CD4-positive, CD25-positive, alpha-beta regulatory T cell (primary cell): ENCODE data around the gene FOSL1. TPM values are rescaled to one million over a fixed set of nuclear protein-coding genes. Genes with fewer than 3 reads are reported as not detected.
A peak's percentile ranks its signal among the peaks of the same experiment; 100 is the strongest.

ENCODE experiments used
- ATAC-seq, 2 donors: fragments of 150-1000 bp; cut with Tn5 transposase; one replicate each; pipeline ENCODE4 v1.10.0; 2021; ENCODE audit warnings: low read depth in 2 of 2, moderate number of reproducible peaks in 2 of 2, moderate library complexity in 1 of 2
- DNase-seq, 3 donors: peaks; one replicate each; pipeline versions ENCODE4 v3.0.0 to v3.0.0-alpha.2; 2012 to 2022; ENCODE audit warnings: mixed read lengths in 1 of 3
- H3K27ac ChIP-seq: one replicate; pipeline ENCODE4 v1.7.0; 2013; ENCODE audit warnings: mild to moderate bottlenecking, low read length; ENCODE audit not compliant: insufficient read depth, poor library complexity, severe bottlenecking
- H3K27me3 ChIP-seq: one replicate; pipeline ENCODE4 v1.7.0; 2013; ENCODE audit warnings: low read length; ENCODE audit not compliant: control insufficient read depth, insufficient read depth
- H3K36me3 ChIP-seq: one replicate; pipeline ENCODE4 v1.7.0; 2013; ENCODE audit warnings: mild to moderate bottlenecking, low read length, moderate library complexity; ENCODE audit not compliant: control insufficient read depth, insufficient read depth
- H3K4me1 ChIP-seq: 2 replicates; pipeline ENCODE4 v1.7.0; 2013; ENCODE audit warnings: mild to moderate bottlenecking, low read length; ENCODE audit not compliant: insufficient read depth, control insufficient read depth, poor library complexity, severe bottlenecking
- H3K4me3 ChIP-seq: one replicate; pipeline ENCODE4 v1.7.0; 2013; ENCODE audit warnings: low read depth, mild to moderate bottlenecking, low read length, moderate library complexity
- H3K9me3 ChIP-seq, 2 experiments: 1 replicate in 1 of 2; 2 replicates in 1 of 2; pipeline ENCODE4 v1.7.0; 2013; ENCODE audit warnings: low read length in 2 of 2, mild to moderate bottlenecking in 1 of 2, moderate library complexity in 1 of 2; ENCODE audit not compliant: control insufficient read depth in 2 of 2
- H3K27ac Mint-ChIP-seq, 3 donors: one replicate each; pipeline ENCODE4 v1.8.0; 2020 to 2022; ENCODE audit warnings: mild to moderate bottlenecking in 3 of 3, mixed read lengths in 3 of 3, moderate library complexity in 2 of 3
- H3K27me3 Mint-ChIP-seq: one replicate; pipeline ENCODE4 v1.8.0; 2022; ENCODE audit warnings: mild to moderate bottlenecking, mixed read lengths
- H3K36me3 Mint-ChIP-seq: one replicate; pipeline ENCODE4 v1.8.0; 2020; ENCODE audit warnings: mixed read lengths
- H3K4me1 Mint-ChIP-seq, 4 donors: one replicate each; pipeline ENCODE4 v1.8.0; 2020 to 2022; ENCODE audit warnings: mixed read lengths in 4 of 4, mild to moderate bottlenecking in 1 of 4
- H3K4me3 Mint-ChIP-seq, 4 donors: one replicate each; pipeline ENCODE4 v1.8.0; 2020 to 2022; ENCODE audit warnings: mild to moderate bottlenecking in 4 of 4, mixed read lengths in 4 of 4, moderate library complexity in 3 of 4
- H3K9me3 Mint-ChIP-seq, 7 donors: one replicate each; pipeline ENCODE4 v1.8.0; 2020 to 2022; ENCODE audit warnings: mixed read lengths in 7 of 7, mild to moderate bottlenecking in 3 of 7, moderate library complexity in 2 of 7
- polyA plus RNA-seq, 4 donors: library from polyadenylated mRNA; unstranded; fragments of 300-500 nt; fragmentation: Illumina TruSeq; gene quantifications; one replicate each; pipeline ENCODE4 v1.2.3, GENCODE V29; 2021
- total RNA-seq: library from RNA; stranded (reverse); gene quantifications from one replicate; pipeline ENCODE4 v1.2.3, GENCODE V29; 2022

FOSL1 gene
- total and polyA plus RNA-seq, 5 donors from 2014 or later, result 2.7 TPM; not detected in 4

GRCh38 chr11:65912845-65913244 is 12.7 kb upstream of the FOSL1 start:
- no peaks in the 10 kb centered on the region for H3K9me3 ChIP-seq
- peaks cover 12% of the 10 kb centered on the region for H3K27me3 Mint-ChIP-seq
- no peaks in the 10 kb centered on the region for H3K36me3 Mint-ChIP-seq
- no peaks in the 10 kb centered on the region for H3K9me3 Mint-ChIP-seq
- no peak overlapping the region for H3K4me3 ChIP-seq
- H3K4me3 Mint-ChIP-seq, result no peak overlapping the region
- H3K27me3 ChIP-seq, result peaks cover under 1% of the 10 kb centered on the region
- ATAC-seq (no peak), DNase-seq (no peak)
- no peaks in the 10 kb centered on the region for H3K36me3 ChIP-seq
- no peak overlapping the region for H3K27ac ChIP-seq
- peaks cover 23% of the 10 kb centered on the region for H3K4me1 ChIP-seq
- H3K27ac Mint-ChIP-seq, result peak overlapping the region in 1 of 3 donors; percentile 71
- H3K4me1 Mint-ChIP-seq, result peaks cover 0 to 35% (median 19%) of the 10 kb centered on the region in 4 donors

GRCh38 chr11:65911682-65912568 is 11.7 kb upstream of the FOSL1 start:
- no peaks in the 10 kb centered on the region for H3K9me3 ChIP-seq
- no peak overlapping the region for H3K4me3 ChIP-seq
- peaks cover 14% of the 10 kb centered on the region for H3K4me1 ChIP-seq
- DNase-seq (no peak), ATAC-seq (no peak)
- H3K4me3 Mint-ChIP-seq, result peak overlapping the region in 1 of 4 donors; percentile 7
- H3K27ac Mint-ChIP-seq, result no peak overlapping the region
- H3K36me3 Mint-ChIP-seq, result no peaks in the 10 kb centered on the region
- peaks cover 3% of the 10 kb centered on the region for H3K27me3 ChIP-seq
- no peak overlapping the region for H3K27ac ChIP-seq
- H3K9me3 Mint-ChIP-seq, result no peaks in the 10 kb centered on the region
- peaks cover 0 to 28% (median 17%) of the 10 kb centered on the region in 4 donors for H3K4me1 Mint-ChIP-seq
- H3K27me3 Mint-ChIP-seq, result peaks cover 18% of the 10 kb centered on the region
- no peaks in the 10 kb centered on the region for H3K36me3 ChIP-seq

- Mint-ChIP-seq H3K4me3 (no peak overlapping the region), H3K9me3 (no peaks in the 10 kb centered on the region), H3K27ac (no peak overlapping the region), H3K36me3 (no peaks in the 10 kb centered on the region), H3K27me3 (peaks cover 26% of the 10 kb centered on the region), H3K4me1 (peaks cover 0 to 7% (median 1%) of the 10 kb centered on the region in 4 donors)
- H3K27me3 ChIP-seq, result peaks cover 9% of the 10 kb centered on the region
- no peak for DNase-seq
- no peaks in the 10 kb centered on the region for H3K4me1 ChIP-seq
- no peak for ATAC-seq
- H3K9me3 ChIP-seq, result no peaks in the 10 kb centered on the region
- no peak overlapping the region for H3K4me3 ChIP-seq
- no peak overlapping the region for H3K27ac ChIP-seq
- no peaks in the 10 kb centered on the region for H3K36me3 ChIP-seq
Observed at GRCh38 chr11:65907878-65908277, 7.7 kb upstream of the FOSL1 start.

- Histone ChIP-seq H3K4me3 (no peak overlapping the region), H3K36me3 (no peaks in the 10 kb centered on the region), H3K9me3 (no peaks in the 10 kb centered on the region), H3K27ac (no peak overlapping the region), H3K4me1 (no peaks in the 10 kb centered on the region), H3K27me3 (peaks cover 9% of the 10 kb centered on the region)
- Mint-ChIP-seq H3K9me3 (no peaks in the 10 kb centered on the region), H3K27ac (no peak overlapping the region), H3K4me1 (peaks cover 0 to 7% (median 1%) of the 10 kb centered on the region in 4 donors), H3K27me3 (peaks cover 32% of the 10 kb centered on the region), H3K4me3 (peak overlapping the region in 1 of 4 donors; percentile 32), H3K36me3 (no peaks in the 10 kb centered on the region)
- ATAC-seq (no peak), DNase-seq (no peak)
Observed at GRCh38 chr11:65906602-65907001, 6.4 kb upstream of the FOSL1 start.

GRCh38 chr11:65903715-65904114 is 3.5 kb upstream of the FOSL1 start:
- Histone ChIP-seq H3K27me3 (peaks cover 9% of the 10 kb centered on the region), H3K4me3 (no peak overlapping the region), H3K36me3 (no peaks in the 10 kb centered on the region), H3K27ac (no peak overlapping the region), H3K9me3 (no peaks in the 10 kb centered on the region), H3K4me1 (peaks cover 22% of the 10 kb centered on the region)
- no peak for ATAC-seq
- Mint-ChIP-seq H3K27me3 (peaks cover 35% of the 10 kb centered on the region), H3K36me3 (no peaks in the 10 kb centered on the region), H3K4me1 (peaks cover 0 to 10% (median 5%) of the 10 kb centered on the region in 4 donors), H3K27ac (peak overlapping the region in 1 of 3 donors; percentile 56), H3K9me3 (peaks cover 0 to 1% (median 0%) of the 10 kb centered on the region in 7 donors), H3K4me3 (peak overlapping the region in 2 of 4 donors; percentile 1 to 39)
- no peak for DNase-seq

GRCh38 chr11:65903068-65903481 is 2.9 kb upstream of the FOSL1 start:
- Histone ChIP-seq H3K27me3 (peaks cover 9% of the 10 kb centered on the region), H3K27ac (no peak overlapping the region), H3K4me3 (no peak overlapping the region), H3K4me1 (peaks cover 22% of the 10 kb centered on the region), H3K9me3 (no peaks in the 10 kb centered on the region), H3K36me3 (no peaks in the 10 kb centered on the region)
- ATAC-seq (no peak), DNase-seq (no peak)
- Mint-ChIP-seq H3K36me3 (no peaks in the 10 kb centered on the region), H3K27ac (no peak overlapping the region), H3K27me3 (peaks cover 32% of the 10 kb centered on the region), H3K9me3 (peaks cover 0 to 2% (median 0%) of the 10 kb centered on the region in 7 donors), H3K4me3 (peak overlapping the region in 1 of 4 donors; percentile 72), H3K4me1 (peaks cover 0 to 12% (median 5%) of the 10 kb centered on the region in 4 donors)

- peaks cover 0 to 19% (median 5%) of the 10 kb centered on the region in 4 donors for H3K4me1 Mint-ChIP-seq
- peak overlapping the region in 2 of 3 donors; percentile 77 to 81 for H3K27ac Mint-ChIP-seq
- H3K27me3 Mint-ChIP-seq, result peaks cover 29% of the 10 kb centered on the region
- H3K4me3 Mint-ChIP-seq, result peak overlapping the region; percentile 21 to 78 (median 74)
- no peaks in the 10 kb centered on the region for H3K36me3 Mint-ChIP-seq
- H3K9me3 ChIP-seq, result no peaks in the 10 kb centered on the region
- ATAC-seq, result no peak
- H3K36me3 ChIP-seq, result no peaks in the 10 kb centered on the region
- peaks cover 0 to 2% (median 0%) of the 10 kb centered on the region in 7 donors for H3K9me3 Mint-ChIP-seq
- H3K4me1 ChIP-seq, result peaks cover 22% of the 10 kb centered on the region
- H3K27me3 ChIP-seq, result peaks cover 3% of the 10 kb centered on the region
- H3K27ac ChIP-seq, result peak overlapping the region; percentile 41
- peak overlapping the region; percentile 41 for H3K4me3 ChIP-seq
- DNase-seq, result no peak
Observed at GRCh38 chr11:65900899-65901180, 652 bp upstream of the FOSL1 start.
